GM20431 (cell line): ENCODE measurements around the gene TANC1.

Source experiments
- in situ Hi-C: fragments of 300-500 bp; cut with MseI, MboI; formaldehyde crosslinking; loops from one replicate; pipeline ENCODE4 v1.15.0; 2020; ENCODE audit warnings: low sequenced_read_pairs; ENCODE audit not compliant: unreplicated experiment

TANC1 gene

GRCh38 chr2:159226608-159227385 is 258.4 kb downstream of the TANC1 start:
- in situ Hi-C loops = no loop called here

GRCh38 chr2:159227467-159227866 is 259.0 kb downstream of the TANC1 start:
- in situ Hi-C loops = no loop called here

GRCh38 chr2:159228081-159228581 is 259.7 kb downstream of the TANC1 start:
- in situ Hi-C loops = no loop called here

- in situ Hi-C loops = no loop called here
Observed at GRCh38 chr2:159229476-159230144, 261.2 kb downstream of the TANC1 start.

GRCh38 chr2:159230145-159230877 is 261.9 kb downstream of the TANC1 start:
- in situ Hi-C loops = no loop called here

- in situ Hi-C loops = no loop called here
Observed at GRCh38 chr2:159232456-159233170, 264.2 kb downstream of the TANC1 start.

GRCh38 chr2:159234868-159235267 is 266.4 kb downstream of the TANC1 start:
- in situ Hi-C loops = no loop called here

GRCh38 chr2:159243529-159243928 is 275.1 kb downstream of the TANC1 start:
- in situ Hi-C loops = no loop called here

- in situ Hi-C loops = no loop called here
Observed at GRCh38 chr2:159246325-159246988, 278.0 kb downstream of the TANC1 start.

- in situ Hi-C loops = no loop called here
Observed at GRCh38 chr2:159249990-159250715, 281.7 kb downstream of the TANC1 start.

GRCh38 chr2:159251296-159252173 is 283.1 kb downstream of the TANC1 start:
- in situ Hi-C loops = no loop called here

- in situ Hi-C loops = no loop called here
Observed at GRCh38 chr2:159252905-159253304, 284.5 kb downstream of the TANC1 start.

- in situ Hi-C loops = no loop called here
Observed at GRCh38 chr2:159256159-159256558, 287.7 kb downstream of the TANC1 start.

- in situ Hi-C loops = no loop called here
Observed at GRCh38 chr2:159262226-159262625, 293.8 kb downstream of the TANC1 start.

- in situ Hi-C loops = no loop called here
Observed at GRCh38 chr2:159262904-159263303, 294.5 kb downstream of the TANC1 start.

- in situ Hi-C loops = no loop called here
Observed at GRCh38 chr2:159265171-159265576, 296.7 kb downstream of the TANC1 start.

- in situ Hi-C loops = no loop called here
Observed at GRCh38 chr2:159266554-159266953, 298.1 kb downstream of the TANC1 start.

GRCh38 chr2:159267921-159268320 is 299.5 kb downstream of the TANC1 start:
- in situ Hi-C loops = no loop called here
